Measurements from ENCODE around the gene RNASEH1.

RNASEH1 gene, protein sequence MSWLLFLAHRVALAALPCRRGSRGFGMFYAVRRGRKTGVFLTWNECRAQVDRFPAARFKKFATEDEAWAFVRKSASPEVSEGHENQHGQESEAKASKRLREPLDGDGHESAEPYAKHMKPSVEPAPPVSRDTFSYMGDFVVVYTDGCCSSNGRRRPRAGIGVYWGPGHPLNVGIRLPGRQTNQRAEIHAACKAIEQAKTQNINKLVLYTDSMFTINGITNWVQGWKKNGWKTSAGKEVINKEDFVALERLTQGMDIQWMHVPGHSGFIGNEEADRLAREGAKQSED

GRCh38 chr2:3558205-3559014, at the start of gene RNASEH1:
Gene RNASEH1 (minus strand): TSS chr2:3558333. CDS start chr2:3558260, 73 bp downstream.
- H3K4me3 ChIP-seq (ENCODE audit: low read length): peak within 1 kb of the TSS; percentile 89
- no peaks in the 10 kb centered on the region for H3K9me3 ChIP-seq (ENCODE audit: low read length)
- peaks cover 35% of the 10 kb centered on the region for H3K36me3 ChIP-seq (ENCODE audit: insufficient read depth, low read length)
- no peaks in the 10 kb centered on the region for H3K27me3 ChIP-seq (ENCODE audit: insufficient read depth, low read length)
- H2AFZ ChIP-seq (ENCODE audit: low read depth, low read length): peak within 1 kb of the TSS; percentile 83
- peaks cover 13% of the 10 kb centered on the region for H3K4me1 ChIP-seq (ENCODE audit: insufficient read depth, low read length)

GRCh38 chr2:3606370-3607201, 48.5 kb upstream of the RNASEH1 start:
- H3K36me3 ChIP-seq (ENCODE audit: insufficient read depth, low read length): no peaks in the 10 kb centered on the region
- no peaks in the 10 kb centered on the region for H3K9me3 ChIP-seq (ENCODE audit: low read length)
- H3K4me3 ChIP-seq (ENCODE audit: low read length): no peak overlapping the region
- no peak overlapping the region for H2AFZ ChIP-seq (ENCODE audit: low read depth, low read length)
- H3K4me1 ChIP-seq (ENCODE audit: insufficient read depth, low read length): peaks cover 6% of the 10 kb centered on the region
- no peaks in the 10 kb centered on the region for H3K27me3 ChIP-seq (ENCODE audit: insufficient read depth, low read length)

DNA sequence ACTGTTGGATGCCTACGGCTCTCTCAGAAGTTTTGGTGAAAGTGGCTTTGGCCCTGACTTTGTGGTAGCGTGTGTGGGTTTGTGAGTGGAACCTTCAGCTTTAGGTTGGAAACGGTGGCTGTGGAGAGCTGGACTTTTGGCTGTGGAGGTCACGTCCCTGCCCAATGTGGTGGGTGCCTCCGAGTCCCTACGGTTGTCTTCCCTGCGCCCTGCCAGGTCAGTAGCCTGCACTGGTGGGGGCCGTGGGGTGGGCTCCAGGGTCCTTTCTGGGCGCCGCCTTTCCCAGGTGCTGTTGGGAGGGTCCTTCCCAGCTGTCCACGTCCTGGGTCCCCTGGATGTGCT, 47.9 kb upstream of the RNASEH1 start:
- H2AFZ ChIP-seq (ENCODE audit: low read depth, low read length): no peak overlapping the region
- H3K4me3 ChIP-seq (ENCODE audit: low read length): no peak overlapping the region
- no peaks in the 10 kb centered on the region for H3K27me3 ChIP-seq (ENCODE audit: insufficient read depth, low read length)
- peaks cover 6% of the 10 kb centered on the region for H3K4me1 ChIP-seq (ENCODE audit: insufficient read depth, low read length)
- no peaks in the 10 kb centered on the region for H3K9me3 ChIP-seq (ENCODE audit: low read length)
- H3K36me3 ChIP-seq (ENCODE audit: insufficient read depth, low read length): no peaks in the 10 kb centered on the region

DNA sequence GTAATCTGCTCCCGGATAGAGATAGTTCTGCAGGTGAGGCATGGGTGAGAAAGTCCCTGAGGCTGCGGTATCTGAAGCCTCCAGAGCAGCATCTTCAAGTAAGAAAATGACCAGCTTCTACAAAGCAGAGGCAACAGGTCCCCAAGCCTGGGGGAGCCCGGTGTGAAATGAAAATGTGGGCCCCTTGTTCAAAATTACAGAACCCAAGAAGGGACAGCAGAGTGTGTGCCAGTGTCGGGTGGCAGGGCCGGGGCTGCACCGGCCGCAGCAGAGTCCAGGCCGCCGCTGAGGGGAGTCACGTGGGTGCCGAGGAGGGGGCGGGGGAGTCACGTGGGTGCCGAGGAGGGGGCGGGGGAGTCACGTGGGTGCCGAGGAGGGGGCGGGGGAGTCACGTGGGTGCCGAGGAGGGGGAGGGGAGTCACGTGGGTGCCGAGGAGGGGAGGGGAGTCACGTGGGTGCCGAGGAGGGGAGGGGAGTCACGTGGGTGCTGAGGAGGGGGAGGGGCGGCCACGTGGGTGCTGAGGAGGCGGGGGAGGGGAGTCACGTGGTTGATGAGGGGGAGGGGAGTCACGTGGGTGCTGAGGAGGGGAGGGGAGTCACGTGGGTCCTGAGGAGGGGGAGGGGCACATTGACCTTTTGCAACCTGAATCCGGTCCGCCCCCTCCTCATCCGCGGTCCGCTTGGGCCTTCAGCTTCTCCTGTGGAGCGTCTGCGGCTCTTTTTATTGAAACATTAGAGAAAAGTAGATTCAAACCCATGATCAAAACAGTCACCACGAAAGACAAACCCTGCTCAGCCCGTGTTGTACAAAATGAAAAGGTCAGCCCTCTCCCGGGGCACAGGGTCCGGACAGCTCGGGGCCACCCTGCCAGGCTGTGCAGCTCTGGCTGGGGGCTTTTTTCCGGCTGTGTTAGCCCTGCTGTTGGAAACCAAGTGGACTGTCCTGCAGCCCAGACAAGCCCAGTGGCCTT, 47.1 kb upstream of the RNASEH1 start:
- no peak overlapping the region for H3K4me3 ChIP-seq (ENCODE audit: low read length)
- H3K4me1 ChIP-seq (ENCODE audit: insufficient read depth, low read length): peaks cover 6% of the 10 kb centered on the region
- H3K27me3 ChIP-seq (ENCODE audit: insufficient read depth, low read length): no peaks in the 10 kb centered on the region
- H3K36me3 ChIP-seq (ENCODE audit: insufficient read depth, low read length): no peaks in the 10 kb centered on the region
- no peak overlapping the region for H2AFZ ChIP-seq (ENCODE audit: low read depth, low read length)
- no peaks in the 10 kb centered on the region for H3K9me3 ChIP-seq (ENCODE audit: low read length)

DNA sequence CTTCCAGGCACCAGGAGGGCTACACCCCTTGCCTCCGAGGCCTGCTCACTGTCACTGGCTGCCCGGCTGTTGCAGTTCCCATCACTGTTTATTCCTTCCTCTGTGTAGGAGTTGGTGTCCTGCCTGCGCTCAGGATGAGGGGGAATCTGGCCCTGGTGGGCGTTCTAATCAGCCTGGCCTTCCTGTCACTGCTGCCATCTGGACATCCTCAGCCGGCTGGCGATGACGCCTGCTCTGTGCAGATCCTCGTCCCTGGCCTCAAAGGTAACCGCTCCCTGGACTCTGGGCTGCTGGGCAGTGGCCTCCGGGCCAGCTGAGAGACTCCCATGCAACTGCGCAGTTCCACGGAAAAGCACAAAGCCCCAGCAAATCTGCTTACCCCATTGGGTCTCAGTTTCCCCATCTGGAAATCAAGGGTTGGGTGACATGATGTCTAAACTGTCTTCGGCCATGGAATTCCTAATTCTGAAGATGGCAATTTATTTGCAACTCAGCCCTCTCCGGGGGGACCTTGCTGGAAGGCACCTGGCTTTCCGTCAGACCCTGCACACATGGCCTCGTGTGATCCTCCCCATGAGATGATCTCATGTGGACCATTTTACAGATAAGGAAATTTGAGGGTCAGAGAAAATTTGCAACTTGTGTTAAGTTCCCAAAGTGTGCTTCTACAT, 46.2 kb upstream of the RNASEH1 start:
- Histone ChIP-seq H3K36me3 (ENCODE audit: insufficient read depth, low read length) (no peaks in the 10 kb centered on the region), H3K4me1 (ENCODE audit: insufficient read depth, low read length) (peaks cover 6% of the 10 kb centered on the region), H3K4me3 (ENCODE audit: low read length) (no peak overlapping the region), H3K27me3 (ENCODE audit: insufficient read depth, low read length) (no peaks in the 10 kb centered on the region), H2AFZ (ENCODE audit: low read depth, low read length) (no peak overlapping the region), H3K9me3 (ENCODE audit: low read length) (no peaks in the 10 kb centered on the region)

DNA sequence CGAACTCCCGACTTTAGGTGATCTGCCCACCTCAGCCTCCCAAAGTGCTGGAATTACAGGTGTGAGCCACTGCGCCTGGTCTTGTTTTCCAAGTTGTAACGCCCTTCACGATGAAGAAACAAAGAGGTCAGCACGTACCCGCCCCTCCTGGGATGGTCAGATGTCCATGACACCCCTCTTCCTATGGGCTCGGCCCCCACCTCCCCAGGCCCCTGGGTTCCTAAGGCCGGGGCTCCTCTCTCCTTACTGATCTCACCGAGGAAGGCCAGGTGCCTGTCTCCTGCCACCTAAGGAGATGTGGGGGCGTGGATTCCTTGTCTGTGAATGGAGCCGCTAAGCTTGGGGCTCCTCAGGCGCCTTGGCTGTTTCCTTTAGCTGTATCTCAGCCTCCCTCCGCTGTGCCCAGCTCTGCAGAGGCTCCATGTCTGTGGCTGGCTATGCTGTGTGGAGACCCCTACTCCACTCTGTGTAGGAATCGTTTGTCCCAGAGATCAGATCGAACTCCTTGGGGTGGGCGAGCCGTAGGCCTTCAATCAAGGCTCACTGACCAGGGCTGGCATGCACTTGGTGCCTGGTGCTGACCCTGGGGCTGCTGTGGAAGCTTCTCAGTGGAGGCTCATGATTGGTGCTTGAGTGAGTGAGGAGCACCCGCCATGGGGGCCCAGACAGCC, 45.5 kb upstream of the RNASEH1 start:
- H3K36me3 ChIP-seq (ENCODE audit: insufficient read depth, low read length): no peaks in the 10 kb centered on the region
- H3K9me3 ChIP-seq (ENCODE audit: low read length): no peaks in the 10 kb centered on the region

GRCh38 chr2:3602553-3603339, 44.6 kb upstream of the RNASEH1 start:
- Histone ChIP-seq H2AFZ (ENCODE audit: low read depth, low read length) (no peak overlapping the region), H3K9me3 (ENCODE audit: low read length) (no peaks in the 10 kb centered on the region), H3K27me3 (ENCODE audit: insufficient read depth, low read length) (no peaks in the 10 kb centered on the region), H3K4me3 (ENCODE audit: low read length) (no peak overlapping the region), H3K36me3 (ENCODE audit: insufficient read depth, low read length) (no peaks in the 10 kb centered on the region), H3K4me1 (ENCODE audit: insufficient read depth, low read length) (peaks cover 6% of the 10 kb centered on the region)

More for the DNA sequence above, 45.5 kb upstream of the RNASEH1 start:
- no peaks in the 10 kb centered on the region for H3K27me3 ChIP-seq (ENCODE audit: insufficient read depth, low read length)
- H3K4me1 ChIP-seq (ENCODE audit: insufficient read depth, low read length): peaks cover 6% of the 10 kb centered on the region
- H2AFZ ChIP-seq (ENCODE audit: low read depth, low read length): no peak overlapping the region
- no peak overlapping the region for H3K4me3 ChIP-seq (ENCODE audit: low read length)

DNA sequence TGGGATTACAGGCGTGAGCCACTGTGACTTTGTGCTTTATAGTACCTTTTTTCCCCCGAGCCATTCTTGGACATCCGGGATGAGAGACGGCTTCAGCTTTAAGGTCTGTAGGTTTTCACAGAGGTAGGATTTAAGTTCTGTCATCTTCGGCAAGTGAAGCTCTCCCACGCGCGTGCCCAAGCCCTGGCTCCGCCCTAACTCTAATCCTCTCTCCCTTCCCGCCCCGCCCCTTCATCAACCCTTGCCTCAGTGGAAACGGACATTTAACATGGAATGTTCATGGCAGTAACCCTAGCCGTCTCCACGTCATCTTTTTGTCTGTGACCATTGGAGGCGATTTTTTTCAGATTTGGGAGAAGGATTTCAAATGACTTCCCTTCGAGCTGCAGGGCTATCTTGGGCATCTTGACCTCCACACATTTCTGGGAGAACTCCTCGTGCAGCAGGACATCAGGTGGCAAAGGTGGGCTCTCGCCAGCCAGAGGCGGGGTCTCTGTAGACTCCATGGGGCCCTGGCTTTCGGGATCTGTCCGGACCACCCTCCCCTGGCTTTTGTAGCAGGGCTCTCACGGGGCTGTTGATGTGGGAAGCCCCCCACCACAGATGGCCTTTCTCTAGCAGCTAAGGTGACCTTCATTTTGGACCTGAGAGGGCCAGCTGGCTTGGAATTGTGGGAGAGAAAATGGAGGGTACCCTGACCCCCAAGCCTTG, 43.6 kb upstream of the RNASEH1 start:
- Histone ChIP-seq H3K36me3 (ENCODE audit: insufficient read depth, low read length) (no peaks in the 10 kb centered on the region), H3K27me3 (ENCODE audit: insufficient read depth, low read length) (no peaks in the 10 kb centered on the region), H3K4me3 (ENCODE audit: low read length) (no peak overlapping the region), H3K9me3 (ENCODE audit: low read length) (no peaks in the 10 kb centered on the region), H3K4me1 (ENCODE audit: insufficient read depth, low read length) (peaks cover 6% of the 10 kb centered on the region), H2AFZ (ENCODE audit: low read depth, low read length) (no peak overlapping the region)

- Histone ChIP-seq H3K4me3 (ENCODE audit: low read length) (no peak overlapping the region), H2AFZ (ENCODE audit: low read depth, low read length) (no peak overlapping the region), H3K9me3 (ENCODE audit: low read length) (no peaks in the 10 kb centered on the region), H3K27me3 (ENCODE audit: insufficient read depth, low read length) (no peaks in the 10 kb centered on the region), H3K36me3 (ENCODE audit: insufficient read depth, low read length) (no peaks in the 10 kb centered on the region), H3K4me1 (ENCODE audit: insufficient read depth, low read length) (no peaks in the 10 kb centered on the region)
These were observed 42.2 kb upstream of the RNASEH1 start for GRCh38 chr2:3600256-3600855.
